Loucy (cell line): ENCODE measurements around the gene SMARCB1.

Source experiments
- CTCF ChIP-seq: fragments of 200-600 bp; sonication (generic); conservative IDR thresholded peaks from 2 replicates; pipeline ENCODE4 v1.5.1; 2014; ENCODE audit warnings: mild to moderate bottlenecking, antibody characterized with exemption, low read length
- EZH2phosphoT487 ChIP-seq: fragments of 200-600 bp; IDR thresholded peaks from 2 replicates; pipeline ENCODE4 v1.6.1; 2018; ENCODE audit warnings: antibody characterized with exemption, mild to moderate bottlenecking, moderate library complexity, borderline replicate concordance

GRCh38 chr22:23882370-23882769, 95.6 kb downstream of the SMARCB1 start:
- TF ChIP-seq CTCF: no peak
- no peak for TF ChIP-seq EZH2phosphoT487
